Measurements from ENCODE around the gene MIOS.

The MIOS gene

DNA sequence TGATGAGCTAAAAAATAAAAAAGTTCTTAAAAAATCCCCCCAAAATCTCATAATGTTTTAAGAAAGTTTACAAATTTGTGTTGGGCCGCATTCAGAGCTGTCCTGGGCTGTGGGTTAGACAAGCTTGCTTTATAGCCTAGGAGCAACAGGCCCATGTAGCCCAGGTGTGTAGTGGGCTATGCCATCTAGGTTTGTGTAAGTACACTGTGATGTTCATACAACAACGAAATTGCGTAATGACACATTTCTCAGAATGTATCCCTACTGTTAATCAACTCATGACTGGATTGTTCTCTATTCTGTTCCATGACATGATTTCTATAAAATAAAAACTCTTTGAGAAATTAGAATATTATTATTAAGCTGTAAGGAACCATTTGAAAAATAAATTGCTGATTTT, 13.0 kb downstream of the MIOS start:
- H3K27me3 ChIP-seq (ENCODE audit: insufficient read depth, poor library complexity, severe bottlenecking) = no peaks in the 10 kb centered on the region
- peaks cover 14% of the 10 kb centered on the region for H3K36me3 ChIP-seq (ENCODE audit: low read depth)
- H3K4me1 ChIP-seq (ENCODE audit: insufficient read depth, poor library complexity, severe bottlenecking) = no peaks in the 10 kb centered on the region
- ATAC-seq (ENCODE audit: low read depth) = no peak
- TF ChIP-seq, protein P1, sequence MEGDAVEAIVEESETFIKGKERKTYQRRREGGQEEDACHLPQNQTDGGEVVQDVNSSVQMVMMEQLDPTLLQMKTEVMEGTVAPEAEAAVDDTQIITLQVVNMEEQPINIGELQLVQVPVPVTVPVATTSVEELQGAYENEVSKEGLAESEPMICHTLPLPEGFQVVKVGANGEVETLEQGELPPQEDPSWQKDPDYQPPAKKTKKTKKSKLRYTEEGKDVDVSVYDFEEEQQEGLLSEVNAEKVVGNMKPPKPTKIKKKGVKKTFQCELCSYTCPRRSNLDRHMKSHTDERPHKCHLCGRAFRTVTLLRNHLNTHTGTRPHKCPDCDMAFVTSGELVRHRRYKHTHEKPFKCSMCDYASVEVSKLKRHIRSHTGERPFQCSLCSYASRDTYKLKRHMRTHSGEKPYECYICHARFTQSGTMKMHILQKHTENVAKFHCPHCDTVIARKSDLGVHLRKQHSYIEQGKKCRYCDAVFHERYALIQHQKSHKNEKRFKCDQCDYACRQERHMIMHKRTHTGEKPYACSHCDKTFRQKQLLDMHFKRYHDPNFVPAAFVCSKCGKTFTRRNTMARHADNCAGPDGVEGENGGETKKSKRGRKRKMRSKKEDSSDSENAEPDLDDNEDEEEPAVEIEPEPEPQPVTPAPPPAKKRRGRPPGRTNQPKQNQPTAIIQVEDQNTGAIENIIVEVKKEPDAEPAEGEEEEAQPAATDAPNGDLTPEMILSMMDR (IDR thresholded peaks at IDR 0.05; ENCODE audit: poor library complexity, severe bottlenecking) = no peak
- no peak for DNase-seq (ENCODE audit: low spot score)
- H3K9me3 ChIP-seq (ENCODE audit: severe bottlenecking) = no peaks in the 10 kb centered on the region
- H3K27ac ChIP-seq (ENCODE audit: poor library complexity, severe bottlenecking) = no peak overlapping the region
- H3K4me3 ChIP-seq (ENCODE audit: severe bottlenecking) = no peak overlapping the region

DNA sequence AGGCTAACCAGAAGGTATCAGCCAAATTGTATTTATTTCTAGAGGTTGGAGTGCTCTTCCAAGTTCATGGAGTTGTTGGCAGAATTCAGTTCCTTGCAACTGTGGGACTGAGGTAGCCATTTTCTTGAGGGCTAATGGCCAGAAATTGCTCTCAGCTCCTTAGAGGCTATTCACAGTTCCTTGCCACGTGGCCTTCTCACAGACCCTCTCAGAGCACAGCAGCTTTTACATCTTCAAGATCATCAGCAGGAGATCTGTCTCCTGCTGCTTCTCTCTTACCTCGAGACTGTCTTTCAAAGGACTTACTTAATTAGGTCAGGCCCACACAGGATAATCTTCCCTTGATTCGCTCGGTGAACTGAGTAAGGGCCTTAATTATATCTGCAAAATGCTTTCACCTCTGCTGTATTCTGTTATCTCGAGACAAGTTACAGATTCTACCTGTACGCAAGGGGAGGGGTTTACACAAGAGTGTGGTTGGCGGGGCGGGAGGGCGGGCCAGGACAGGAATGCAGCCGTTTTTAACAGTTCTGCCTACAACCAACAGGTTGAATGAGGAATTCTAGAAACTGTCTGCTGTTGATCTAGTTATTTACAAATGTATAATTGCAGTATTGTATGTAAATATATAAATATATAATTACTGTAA, 15.0 kb downstream of the MIOS start:
- Histone ChIP-seq H3K27me3 (ENCODE audit: insufficient read depth, poor library complexity, severe bottlenecking) (no peaks in the 10 kb centered on the region), H3K4me1 (ENCODE audit: insufficient read depth, poor library complexity, severe bottlenecking) (no peaks in the 10 kb centered on the region), H3K9me3 (ENCODE audit: severe bottlenecking) (no peaks in the 10 kb centered on the region), H3K36me3 (ENCODE audit: low read depth) (peaks cover 11% of the 10 kb centered on the region), H3K27ac (ENCODE audit: poor library complexity, severe bottlenecking) (no peak overlapping the region), H3K4me3 (ENCODE audit: severe bottlenecking) (no peak overlapping the region)
- DNase-seq (ENCODE audit: low spot score) (no peak), ATAC-seq (ENCODE audit: low read depth) (no peak)
- TF ChIP-seq, protein P1 (IDR thresholded peaks at IDR 0.05; ENCODE audit: poor library complexity, severe bottlenecking) = no peak

DNA sequence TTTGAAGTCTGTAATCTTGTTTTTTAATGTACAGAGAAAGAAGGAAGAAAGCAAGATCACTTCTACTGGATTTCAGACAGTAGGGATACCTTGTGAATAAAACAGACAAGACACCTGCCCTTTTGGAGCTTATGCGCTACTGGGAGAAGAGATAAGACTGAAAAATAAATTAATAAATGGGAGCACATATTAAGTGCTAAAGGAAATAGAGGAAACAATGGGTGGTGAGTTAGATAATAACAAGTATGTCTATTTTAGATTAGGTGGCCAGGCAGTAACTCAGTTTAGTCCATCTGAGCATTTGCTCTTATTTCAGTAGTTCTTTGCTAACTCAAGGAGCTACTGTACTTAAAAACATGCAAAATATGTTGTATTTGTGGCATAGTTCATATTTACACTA, 15.9 kb downstream of the MIOS start:
- no peak for DNase-seq (ENCODE audit: low spot score)
- H3K9me3 ChIP-seq (ENCODE audit: severe bottlenecking) = no peaks in the 10 kb centered on the region
- TF ChIP-seq, protein P1 (IDR thresholded peaks at IDR 0.05; ENCODE audit: poor library complexity, severe bottlenecking) = no peak
- H3K36me3 ChIP-seq (ENCODE audit: low read depth) = peaks cover 12% of the 10 kb centered on the region
- H3K4me3 ChIP-seq (ENCODE audit: severe bottlenecking) = no peak overlapping the region
- no peaks in the 10 kb centered on the region for H3K4me1 ChIP-seq (ENCODE audit: insufficient read depth, poor library complexity, severe bottlenecking)
- no peak overlapping the region for H3K27ac ChIP-seq (ENCODE audit: poor library complexity, severe bottlenecking)
- ATAC-seq (ENCODE audit: low read depth) = no peak
- no peaks in the 10 kb centered on the region for H3K27me3 ChIP-seq (ENCODE audit: insufficient read depth, poor library complexity, severe bottlenecking)

- H3K9me3 ChIP-seq (ENCODE audit: severe bottlenecking) = no peaks in the 10 kb centered on the region
- peaks cover 20% of the 10 kb centered on the region for H3K36me3 ChIP-seq (ENCODE audit: low read depth)
- DNase-seq (ENCODE audit: low spot score) (no peak), ATAC-seq (ENCODE audit: low read depth) (no peak)
- H3K27me3 ChIP-seq (ENCODE audit: insufficient read depth, poor library complexity, severe bottlenecking) = no peaks in the 10 kb centered on the region
- TF ChIP-seq, protein P1 (IDR thresholded peaks at IDR 0.05; ENCODE audit: poor library complexity, severe bottlenecking) = no peak
- no peaks in the 10 kb centered on the region for H3K4me1 ChIP-seq (ENCODE audit: insufficient read depth, poor library complexity, severe bottlenecking)
- no peak overlapping the region for H3K27ac ChIP-seq (ENCODE audit: poor library complexity, severe bottlenecking)
- H3K4me3 ChIP-seq (ENCODE audit: severe bottlenecking) = no peak overlapping the region
Measured at GRCh38 chr7:7583731-7584130, 17.0 kb downstream of the MIOS start.

GRCh38 chr7:7584653-7585052, 18.0 kb downstream of the MIOS start:
- ATAC-seq (ENCODE audit: low read depth) (no peak), DNase-seq (ENCODE audit: low spot score) (no peak)
- TF ChIP-seq, protein P1 (IDR thresholded peaks at IDR 0.05; ENCODE audit: poor library complexity, severe bottlenecking) = no peak
- Histone ChIP-seq H3K36me3 (ENCODE audit: low read depth) (peaks cover 29% of the 10 kb centered on the region), H3K27ac (ENCODE audit: poor library complexity, severe bottlenecking) (no peak overlapping the region), H3K27me3 (ENCODE audit: insufficient read depth, poor library complexity, severe bottlenecking) (no peaks in the 10 kb centered on the region), H3K9me3 (ENCODE audit: severe bottlenecking) (no peaks in the 10 kb centered on the region), H3K4me3 (ENCODE audit: severe bottlenecking) (no peak overlapping the region), H3K4me1 (ENCODE audit: insufficient read depth, poor library complexity, severe bottlenecking) (no peaks in the 10 kb centered on the region)
